Spleen (tissue), 7 donors: ENCODE data around the gene TRIM14.

Experiments used
- CTCF ChIP-seq, 11 experiments: fragments of 200-600 bp in 7 of 11; fragments of 450-650 bp in 4 of 11; sonication (generic) in 4 of 11; IDR thresholded peaks in 8 of 11; conservative IDR thresholded peaks in 3 of 11; 1 replicate in 7 of 11; 2 replicates in 4 of 11; pipeline versions ENCODE4 v1.4.0 to v1.8.0; 2016 to 2021; ENCODE audit warnings: antibody characterized with exemption in 11 of 11, inconsistent platforms in 4 of 11, mild to moderate bottlenecking in 1 of 11
- POLR2A ChIP-seq, 3 donors: fragments of 450-650 bp; IDR thresholded peaks; one replicate each; pipeline ENCODE4 v1.5.1; 2017; ENCODE audit warnings: antibody characterized with exemption in 3 of 3, mild to moderate bottlenecking in 1 of 3
- POLR2AphosphoS5 ChIP-seq, 3 donors: sonication (generic); formaldehyde crosslinking; IDR thresholded peaks; one replicate each; pipeline ENCODE4 v1.5.1; 2017; ENCODE audit warnings: antibody characterized with exemption in 3 of 3
- donor health status: DM: no; HTN: no; CAD: no; lungs with moderate emphysema.
- donor health status: DM: no; HTN: no; CAD: no.
- donor health status: DM: no; HTN: no; CAD: no.

DNA sequence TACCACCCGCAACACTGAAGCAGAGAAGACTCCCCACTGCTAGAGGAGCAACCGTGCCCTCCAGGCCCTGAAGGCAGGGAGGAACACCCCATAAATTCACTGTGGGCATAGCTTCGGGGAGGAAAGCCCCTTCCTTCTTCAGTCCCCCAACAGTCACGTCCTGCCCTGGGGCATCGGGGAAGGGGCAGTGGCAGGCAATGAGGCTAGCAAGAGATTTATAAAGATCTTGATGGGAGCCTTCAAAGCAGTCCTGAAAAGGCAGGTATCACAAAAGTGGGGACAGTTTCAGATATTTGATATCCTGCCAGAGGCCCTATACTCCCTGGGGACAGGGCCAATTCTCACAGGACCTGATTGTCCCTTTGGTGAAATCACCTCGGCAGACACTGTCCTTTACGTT is 16.9 kb upstream of the TRIM14 start:
- no peak for TF ChIP-seq POLR2AphosphoS5 (IDR thresholded peaks at IDR 0.05)
- no peak for TF ChIP-seq CTCF (IDR thresholded peaks at IDR 0.05 in 8 of 11, conservative IDR thresholded peaks at IDR 0.05 in 3 of 11)
- no peak for TF ChIP-seq POLR2A (IDR thresholded peaks at IDR 0.05)
